Measurements from ENCODE around the gene KRTAP15-1. TPM values are rescaled to one million over a fixed set of nuclear protein-coding genes. Genes with fewer than 3 reads are reported as not detected.

Gene KRTAP15-1
- total RNA-seq, 4 donors from 2014 or later = not detected

DNA sequence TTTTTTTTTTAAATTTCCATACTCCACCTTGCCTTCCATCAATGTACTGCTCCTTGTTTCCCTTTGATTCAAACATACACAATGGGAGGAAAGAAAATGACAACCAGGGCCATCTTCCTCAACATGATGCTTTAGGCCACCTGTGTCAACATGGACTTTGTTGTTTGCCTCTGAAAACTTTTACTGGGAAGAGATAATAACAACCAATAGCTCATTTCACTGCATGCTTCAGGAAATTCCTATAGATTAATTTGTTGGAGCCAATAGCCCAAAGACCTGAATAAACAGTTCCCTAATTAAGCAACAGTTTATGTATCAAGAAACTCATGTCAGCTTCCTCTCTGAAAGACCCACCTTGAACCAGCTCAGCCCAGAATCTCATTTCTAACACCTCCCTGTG lies 3.2 kb downstream of the KRTAP15-1 start:
- no peak for DNase-seq
- no peaks in the 10 kb centered on the region for H3K9me3 ChIP-seq
- no peak overlapping the region for H3K27ac ChIP-seq
- H3K27me3 ChIP-seq = no peaks in the 10 kb centered on the region
- no peaks in the 10 kb centered on the region for H3K4me1 ChIP-seq
- TF ChIP-seq, protein P1, sequence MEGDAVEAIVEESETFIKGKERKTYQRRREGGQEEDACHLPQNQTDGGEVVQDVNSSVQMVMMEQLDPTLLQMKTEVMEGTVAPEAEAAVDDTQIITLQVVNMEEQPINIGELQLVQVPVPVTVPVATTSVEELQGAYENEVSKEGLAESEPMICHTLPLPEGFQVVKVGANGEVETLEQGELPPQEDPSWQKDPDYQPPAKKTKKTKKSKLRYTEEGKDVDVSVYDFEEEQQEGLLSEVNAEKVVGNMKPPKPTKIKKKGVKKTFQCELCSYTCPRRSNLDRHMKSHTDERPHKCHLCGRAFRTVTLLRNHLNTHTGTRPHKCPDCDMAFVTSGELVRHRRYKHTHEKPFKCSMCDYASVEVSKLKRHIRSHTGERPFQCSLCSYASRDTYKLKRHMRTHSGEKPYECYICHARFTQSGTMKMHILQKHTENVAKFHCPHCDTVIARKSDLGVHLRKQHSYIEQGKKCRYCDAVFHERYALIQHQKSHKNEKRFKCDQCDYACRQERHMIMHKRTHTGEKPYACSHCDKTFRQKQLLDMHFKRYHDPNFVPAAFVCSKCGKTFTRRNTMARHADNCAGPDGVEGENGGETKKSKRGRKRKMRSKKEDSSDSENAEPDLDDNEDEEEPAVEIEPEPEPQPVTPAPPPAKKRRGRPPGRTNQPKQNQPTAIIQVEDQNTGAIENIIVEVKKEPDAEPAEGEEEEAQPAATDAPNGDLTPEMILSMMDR (IDR thresholded peaks at IDR 0.05) = no peak
- TF ChIP-seq POLR2A (IDR thresholded peaks at IDR 0.05) = no peak
- H3K36me3 ChIP-seq = no peaks in the 10 kb centered on the region
- H3K4me3 ChIP-seq = no peak overlapping the region
- intact Hi-C loops (cut with DNase I; ENCODE audit: low total_unique reads) = no loop called here

DNA sequence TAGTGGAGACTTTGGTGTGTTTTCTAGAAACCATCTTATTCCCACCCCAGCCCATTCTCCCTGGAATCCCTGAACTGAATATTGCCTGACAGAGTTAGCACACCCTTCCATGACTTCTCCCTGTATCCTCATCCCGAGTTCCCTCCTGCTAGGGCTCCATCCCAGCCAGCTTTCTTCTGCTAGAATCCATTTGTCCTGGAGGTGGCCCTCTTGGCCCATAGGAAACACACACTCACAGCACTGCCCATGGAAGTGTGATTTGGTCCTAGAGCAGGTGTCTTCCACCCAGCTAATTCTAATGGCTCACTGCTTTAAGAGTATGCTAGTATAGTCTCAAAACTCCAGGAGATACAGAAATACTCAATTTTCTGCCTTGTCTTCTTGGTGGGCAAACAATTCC lies 4.1 kb downstream of the KRTAP15-1 start:
- no peak for TF ChIP-seq POLR2A (IDR thresholded peaks at IDR 0.05)
- TF ChIP-seq, protein P1 (IDR thresholded peaks at IDR 0.05) = no peak
- H3K27ac ChIP-seq = no peak overlapping the region
- H3K36me3 ChIP-seq = no peaks in the 10 kb centered on the region
- intact Hi-C loops (cut with DNase I; ENCODE audit: low total_unique reads) = no loop called here
- H3K4me3 ChIP-seq = no peak overlapping the region
- no peaks in the 10 kb centered on the region for H3K4me1 ChIP-seq
- H3K27me3 ChIP-seq = no peaks in the 10 kb centered on the region
- no peak for DNase-seq
- H3K9me3 ChIP-seq = no peaks in the 10 kb centered on the region

- intact Hi-C loops (cut with DNase I; ENCODE audit: low total_unique reads) = no loop called here
- Histone ChIP-seq H3K27ac (no peak overlapping the region), H3K4me1 (no peaks in the 10 kb centered on the region), H3K4me3 (no peak overlapping the region), H3K9me3 (no peaks in the 10 kb centered on the region), H3K36me3 (no peaks in the 10 kb centered on the region), H3K27me3 (no peaks in the 10 kb centered on the region)
- no peak for TF ChIP-seq POLR2A (IDR thresholded peaks at IDR 0.05)
- TF ChIP-seq, protein P1 (IDR thresholded peaks at IDR 0.05) = no peak
- no peak for DNase-seq
Observed at GRCh38 chr21:30447056-30447455, 7.0 kb downstream of the KRTAP15-1 start.

GRCh38 chr21:30448514-30448913 lies 8.4 kb downstream of the KRTAP15-1 start:
- no peaks in the 10 kb centered on the region for H3K27me3 ChIP-seq
- H3K36me3 ChIP-seq = no peaks in the 10 kb centered on the region
- no peak overlapping the region for H3K27ac ChIP-seq
- no peaks in the 10 kb centered on the region for H3K9me3 ChIP-seq
- DNase-seq = no peak
- intact Hi-C loops (cut with DNase I; ENCODE audit: low total_unique reads) = no loop called here
- H3K4me1 ChIP-seq = no peaks in the 10 kb centered on the region
- no peak overlapping the region for H3K4me3 ChIP-seq
- TF ChIP-seq, protein P1 (IDR thresholded peaks at IDR 0.05) = no peak
- no peak for TF ChIP-seq POLR2A (IDR thresholded peaks at IDR 0.05)

DNA sequence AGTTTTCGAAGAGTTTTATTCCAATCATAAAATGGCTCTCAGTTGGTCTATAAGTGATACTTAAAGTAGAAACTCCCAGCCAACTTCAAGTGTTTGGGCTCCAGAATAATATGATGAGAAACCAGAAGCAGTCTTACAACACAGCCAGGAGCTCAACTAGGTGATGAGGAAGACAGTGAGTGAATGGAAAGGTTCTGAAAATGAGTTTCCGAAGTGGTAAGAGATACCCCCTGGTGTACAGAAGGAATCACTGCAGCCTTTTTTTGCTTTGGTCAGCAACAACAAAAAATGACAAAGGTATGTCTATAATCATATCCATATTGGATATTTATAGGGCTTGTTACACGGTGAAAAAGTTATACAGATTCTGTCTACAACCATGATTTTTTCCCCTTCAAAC lies 23.6 kb downstream of the KRTAP15-1 start:
- H3K36me3 ChIP-seq = no peaks in the 10 kb centered on the region
- H3K4me3 ChIP-seq = no peak overlapping the region
- intact Hi-C loops (cut with DNase I; ENCODE audit: low total_unique reads) = no loop called here
- H3K4me1 ChIP-seq = no peaks in the 10 kb centered on the region
- H3K27me3 ChIP-seq = no peaks in the 10 kb centered on the region
- TF ChIP-seq, protein P1 (IDR thresholded peaks at IDR 0.05) = no peak
- TF ChIP-seq POLR2A (IDR thresholded peaks at IDR 0.05) = no peak
- H3K9me3 ChIP-seq = no peaks in the 10 kb centered on the region
- H3K27ac ChIP-seq = no peak overlapping the region
- DNase-seq = no peak

Measured in uterus (tissue), 4 donors.